HG03097 (cell line): ENCODE measurements around the gene TNKS1BP1.
A peak's percentile ranks its signal among the peaks of the same experiment; 100 is the strongest.
"Not testable (repeated sequence)": the region's sequence is repeated elsewhere in the genome, so short reads cannot be mapped to it uniquely, and the experiment has no call there.

Source experiments
- ATAC-seq: cut with Tn5 transposase; IDR thresholded peaks from one replicate; pipeline ENCODE4 v1.9.1; 2021; ENCODE audit not compliant: unreplicated experiment, low FRiP score

Gene TNKS1BP1

GRCh38 chr11:57324886-57325734 is at the start of gene TNKS1BP1:
TSS of gene TNKS1BP1 (minus strand) at chr11:57324952. CDS start at chr11:57321885, 3,067 bp downstream.
- ATAC-seq: peak; percentile 86

- ATAC-seq: no peak
These were observed 48.4 kb upstream of the TNKS1BP1 start for GRCh38 chr11:57373146-57373545.

GRCh38 chr11:57370941-57371340 is 46.2 kb upstream of the TNKS1BP1 start:
- ATAC-seq: no peak

GRCh38 chr11:57370251-57370650 is 45.5 kb upstream of the TNKS1BP1 start:
- no peak for ATAC-seq

- ATAC-seq: no peak
These were observed 44.1 kb upstream of the TNKS1BP1 start for GRCh38 chr11:57368845-57369232.

GRCh38 chr11:57368106-57368844 is 43.5 kb upstream of the TNKS1BP1 start:
- no peak for ATAC-seq

GRCh38 chr11:57364851-57365660 is 40.3 kb upstream of the TNKS1BP1 start:
- no peak for ATAC-seq

GRCh38 chr11:57363131-57364080 is 38.7 kb upstream of the TNKS1BP1 start:
- no peak for ATAC-seq

- no peak for ATAC-seq
These were observed 37.2 kb upstream of the TNKS1BP1 start for GRCh38 chr11:57361926-57362325.

- ATAC-seq: not testable (repeated sequence)
These were observed 36.7 kb upstream of the TNKS1BP1 start for GRCh38 chr11:57361420-57361819.

GRCh38 chr11:57360991-57361390 is 36.2 kb upstream of the TNKS1BP1 start:
- ATAC-seq: no peak

- ATAC-seq: no peak
These were observed 35.3 kb upstream of the TNKS1BP1 start for GRCh38 chr11:57359896-57360690.

GRCh38 chr11:57359396-57359795 is 34.6 kb upstream of the TNKS1BP1 start:
- no peak for ATAC-seq

- ATAC-seq: no peak
These were observed 34.2 kb upstream of the TNKS1BP1 start for GRCh38 chr11:57358991-57359390.

GRCh38 chr11:57358543-57358961 is 33.8 kb upstream of the TNKS1BP1 start:
- ATAC-seq: no peak

- ATAC-seq: no peak
These were observed 33.1 kb upstream of the TNKS1BP1 start for GRCh38 chr11:57357856-57358255.

- no peak for ATAC-seq
These were observed 32.6 kb upstream of the TNKS1BP1 start for GRCh38 chr11:57357310-57357709.

GRCh38 chr11:57356268-57356667 is 31.5 kb upstream of the TNKS1BP1 start:
- no peak for ATAC-seq

- no peak for ATAC-seq
These were observed 29.9 kb upstream of the TNKS1BP1 start for GRCh38 chr11:57354699-57355098.
